DLD1 (cell line): ENCODE measurements around the gene C1orf116.
"Not testable (repeated sequence)": the region's sequence is repeated elsewhere in the genome, so short reads cannot be mapped to it uniquely, and the experiment has no call there.

Source experiments
- in situ Hi-C: cut with HindIII; loops from 2 replicates; pipeline ENCODE4 v1.10.0; 2017; ENCODE audit warnings: low sequenced_read_pairs

The C1orf116 gene

DNA sequence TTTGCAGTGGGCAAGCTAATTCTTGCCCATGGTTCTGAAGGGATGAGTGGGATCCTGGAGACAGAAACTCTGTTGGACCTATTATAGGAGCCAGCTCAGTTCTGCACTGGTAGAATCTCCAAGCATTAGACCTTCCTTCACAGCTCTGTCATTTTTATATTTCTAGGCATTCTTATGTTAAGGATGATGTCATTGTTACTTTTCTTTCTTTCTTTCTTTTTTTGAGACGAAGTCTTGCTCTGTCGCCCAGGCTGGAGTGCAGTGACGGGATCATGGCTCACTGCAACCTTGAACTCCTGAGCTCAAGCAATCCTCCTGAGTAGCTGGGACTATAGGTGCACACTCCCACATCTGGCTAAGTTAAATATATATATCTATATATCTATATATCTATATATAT lies 28.0 kb upstream of the C1orf116 start:
- in situ Hi-C loops = loop anchor here (25.0 kb wide), 1 partner anchor 352 kb away; no protein-coding TSS in a partner anchor

DNA sequence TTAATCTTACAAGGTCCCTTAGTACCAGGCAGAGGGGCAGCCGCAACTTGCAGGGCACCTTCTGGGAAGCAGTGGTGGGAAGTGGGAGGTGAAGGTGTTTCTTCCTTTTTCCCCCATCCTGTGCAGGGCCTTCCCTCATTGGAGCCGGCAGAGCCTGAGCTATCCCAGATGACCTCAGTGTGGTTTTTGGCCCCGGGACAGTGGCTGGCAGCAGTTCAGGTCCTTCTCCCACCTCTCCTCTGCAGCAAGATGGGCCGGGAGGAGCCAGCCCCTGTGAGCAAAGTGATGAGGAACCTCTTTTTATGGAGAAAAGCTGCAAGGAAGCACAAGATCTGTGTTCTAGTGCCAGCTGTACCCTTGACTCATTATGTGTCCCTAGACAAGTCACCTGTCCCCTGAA lies 27.3 kb upstream of the C1orf116 start:
- in situ Hi-C loops = loop anchor here (25.0 kb wide), 1 partner anchor 352 kb away; no protein-coding TSS in a partner anchor

DNA sequence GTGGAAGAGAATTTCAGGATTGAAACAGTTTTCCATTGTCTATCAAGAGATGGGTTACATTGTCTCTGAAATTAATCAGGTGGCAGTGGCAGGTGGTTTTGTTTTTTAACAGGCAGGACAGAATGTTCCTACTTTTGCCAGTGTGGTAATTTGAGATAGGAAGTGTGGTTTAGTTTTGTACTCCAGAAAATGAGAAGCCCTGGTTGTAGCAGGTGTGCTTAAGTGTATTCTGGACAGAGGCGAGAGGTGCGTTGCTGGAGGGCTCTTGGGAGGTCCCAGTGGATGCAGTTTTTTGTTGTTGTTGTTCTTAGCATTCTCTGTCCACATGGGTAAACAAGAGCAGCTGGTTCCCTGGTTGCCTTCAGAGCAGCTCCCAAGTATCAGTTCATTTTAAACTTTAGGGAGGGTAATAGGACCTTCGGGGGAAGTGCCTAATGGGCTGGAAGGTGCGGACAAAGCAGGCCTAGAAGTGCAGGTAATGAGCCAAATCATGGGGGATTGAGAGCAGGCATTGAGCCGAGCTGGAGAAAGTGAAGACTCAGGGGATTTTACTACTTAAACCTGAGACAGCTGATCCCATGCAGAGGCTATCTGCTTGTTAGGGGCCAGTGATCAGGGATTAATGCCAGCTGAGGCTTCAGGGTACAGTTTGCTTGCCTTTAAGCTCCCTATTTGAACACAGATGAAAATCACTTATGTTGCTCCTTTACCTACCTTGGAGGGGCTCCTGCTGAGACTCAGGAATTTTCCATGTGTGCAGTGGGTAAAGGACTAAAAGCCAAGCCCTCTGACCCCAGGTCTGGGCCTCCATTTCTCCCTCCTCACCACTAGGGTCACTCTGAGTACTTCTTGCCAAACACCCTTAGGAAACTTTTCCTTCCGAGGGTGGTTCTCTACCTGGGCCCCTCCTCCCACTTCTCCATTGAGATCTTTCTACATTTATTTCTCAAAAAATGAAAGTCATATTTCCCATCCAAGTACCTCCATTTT lies 26.6 kb upstream of the C1orf116 start:
- in situ Hi-C loops = loop anchor here (25.0 kb wide), 1 partner anchor 353 kb away; no protein-coding TSS in a partner anchor

DNA sequence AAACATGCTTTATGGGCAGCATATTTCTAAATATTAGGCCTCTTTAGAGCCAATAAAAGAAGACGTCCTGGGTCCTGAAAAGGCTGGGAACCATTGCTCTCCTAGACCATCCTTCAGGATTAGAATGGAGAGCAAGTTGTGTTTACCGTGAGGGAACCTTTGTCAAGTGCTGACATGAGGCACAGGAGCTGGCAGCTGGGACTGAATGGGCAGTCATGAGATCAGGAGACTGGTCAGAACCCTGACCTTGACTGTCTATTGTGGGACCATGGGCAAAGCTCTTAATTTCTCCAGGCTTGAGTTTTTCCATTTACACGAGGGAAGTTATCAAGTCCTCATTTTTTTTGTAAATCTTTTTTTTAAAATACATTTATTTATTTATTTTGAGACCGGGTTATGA lies 25.7 kb upstream of the C1orf116 start:
- in situ Hi-C loops = loop anchor here (25.0 kb wide), 1 partner anchor 354 kb away; no protein-coding TSS in a partner anchor

DNA sequence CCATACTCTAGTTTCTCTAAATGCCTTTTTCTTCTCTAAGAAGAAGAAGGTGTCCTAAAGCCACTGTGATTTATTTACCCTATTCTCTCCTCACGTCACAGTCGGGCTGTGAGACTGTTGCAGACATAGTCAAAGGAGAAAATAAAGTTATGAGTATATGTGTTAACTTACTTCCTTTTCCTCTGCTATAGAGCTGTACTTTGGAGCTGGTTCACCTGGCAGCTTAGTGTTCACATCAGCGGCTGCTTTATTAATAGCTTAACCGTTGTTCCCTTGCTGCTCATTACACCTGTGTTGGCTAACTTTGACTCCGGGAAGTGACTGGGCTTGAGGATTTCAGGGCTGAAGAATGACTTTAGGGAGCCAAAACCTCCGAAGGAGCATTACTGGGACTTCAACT lies 24.1 kb upstream of the C1orf116 start:
- in situ Hi-C loops = loop anchor here (25.0 kb wide), 1 partner anchor 356 kb away; no protein-coding TSS in a partner anchor

DNA sequence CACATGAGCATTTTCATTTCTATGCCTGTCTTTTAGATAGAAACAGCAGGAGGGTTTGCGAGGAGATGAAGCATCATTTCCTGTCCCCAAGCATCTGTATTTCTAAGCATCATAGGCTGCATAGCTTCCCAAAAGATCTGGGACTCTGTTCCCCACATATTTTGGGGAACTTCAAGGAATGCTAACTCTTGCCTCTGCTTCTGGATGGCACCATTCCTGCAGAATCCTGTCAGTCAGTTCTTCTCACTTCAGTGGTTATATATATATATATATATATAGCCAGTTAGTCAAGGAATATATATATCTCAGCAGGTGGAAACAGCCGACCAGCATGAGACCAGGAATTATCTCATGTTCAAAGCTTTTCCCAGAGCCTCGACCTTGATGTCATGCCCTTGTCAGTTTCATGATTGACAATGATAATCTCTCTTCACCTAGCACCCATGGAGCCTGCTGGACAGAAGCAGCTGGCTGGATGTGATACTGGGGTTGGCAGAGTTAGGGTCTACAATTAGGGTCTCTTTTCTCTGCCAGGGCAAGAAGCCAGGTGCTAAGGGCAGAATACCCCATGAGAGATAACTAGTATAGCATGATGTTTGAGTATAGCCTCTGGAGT lies 22.9 kb upstream of the C1orf116 start:
- in situ Hi-C loops = loop anchor here (25.0 kb wide), 1 partner anchor 357 kb away; no protein-coding TSS in a partner anchor

DNA sequence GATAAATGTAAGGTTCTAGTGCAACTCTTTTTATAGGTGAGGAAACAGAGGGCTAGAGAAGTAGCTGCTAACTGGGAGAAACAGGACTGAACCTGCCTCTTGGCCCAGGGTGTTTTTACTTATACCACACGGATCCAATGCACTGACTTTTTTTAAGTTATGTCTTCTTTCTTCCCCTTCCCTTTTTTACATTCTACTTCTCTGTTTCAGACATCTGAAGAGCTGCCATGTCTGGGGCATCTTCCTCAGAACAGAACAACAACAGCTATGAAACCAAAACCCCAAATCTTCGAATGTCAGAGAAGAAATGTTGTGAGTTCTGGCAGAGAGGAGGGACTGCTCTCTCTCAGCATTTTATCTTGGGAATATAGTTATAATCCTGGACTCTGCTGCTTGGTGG lies 21.9 kb upstream of the C1orf116 start:
- in situ Hi-C loops = loop anchor here (25.0 kb wide), 1 partner anchor 358 kb away; no protein-coding TSS in a partner anchor

DNA sequence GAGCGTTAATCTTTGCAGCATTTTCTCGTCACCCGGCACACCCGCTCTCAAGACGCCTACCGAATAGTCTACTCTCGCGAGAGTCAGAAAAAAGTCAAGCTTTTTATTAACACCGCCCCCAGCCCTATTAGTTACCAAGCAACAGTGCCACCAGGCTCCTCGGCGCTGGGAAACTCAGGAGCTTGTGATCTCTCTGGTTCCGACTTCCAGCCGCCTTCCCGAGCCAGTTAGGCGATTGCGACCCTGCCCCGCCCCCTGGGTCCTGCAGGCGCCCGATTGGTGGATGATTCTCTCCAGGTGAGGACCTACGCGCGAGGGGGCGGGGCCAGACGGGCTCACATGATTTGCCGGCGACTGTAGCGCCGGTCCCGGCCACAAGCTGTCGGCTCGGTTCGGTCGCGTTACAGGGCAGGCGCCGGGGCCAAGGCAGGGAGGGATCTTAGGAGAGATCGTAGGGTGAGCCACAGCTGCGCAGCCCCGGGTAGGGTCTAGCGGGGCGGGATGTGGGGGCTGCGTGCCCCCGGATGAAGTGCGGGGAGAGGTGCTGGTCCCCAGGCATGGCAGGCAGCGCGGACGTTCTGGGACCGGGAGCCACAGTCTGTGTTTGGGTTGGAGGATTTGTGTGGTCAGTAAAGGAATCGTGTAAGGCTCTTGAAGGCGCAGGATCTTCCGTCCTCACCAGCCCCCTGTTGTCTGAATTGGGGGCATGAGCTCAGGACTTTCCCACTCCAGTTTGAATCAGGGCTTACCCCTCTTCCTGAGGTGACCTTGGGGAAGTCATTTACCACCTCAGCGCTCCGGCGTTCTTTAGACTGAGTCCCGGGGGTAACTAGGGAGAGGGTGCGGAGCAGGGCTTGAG lies 20.6 kb upstream of the C1orf116 start, which contains the start of gene PFKFB2:
PFKFB2 (plus strand) TSS at position 365 of the 859 bp plus-strand sequence. CDS start 1,443 bp downstream, outside the sequence.
- in situ Hi-C loops = loop anchor here (25.0 kb wide), 1 partner anchor 359 kb away; no protein-coding TSS in a partner anchor

DNA sequence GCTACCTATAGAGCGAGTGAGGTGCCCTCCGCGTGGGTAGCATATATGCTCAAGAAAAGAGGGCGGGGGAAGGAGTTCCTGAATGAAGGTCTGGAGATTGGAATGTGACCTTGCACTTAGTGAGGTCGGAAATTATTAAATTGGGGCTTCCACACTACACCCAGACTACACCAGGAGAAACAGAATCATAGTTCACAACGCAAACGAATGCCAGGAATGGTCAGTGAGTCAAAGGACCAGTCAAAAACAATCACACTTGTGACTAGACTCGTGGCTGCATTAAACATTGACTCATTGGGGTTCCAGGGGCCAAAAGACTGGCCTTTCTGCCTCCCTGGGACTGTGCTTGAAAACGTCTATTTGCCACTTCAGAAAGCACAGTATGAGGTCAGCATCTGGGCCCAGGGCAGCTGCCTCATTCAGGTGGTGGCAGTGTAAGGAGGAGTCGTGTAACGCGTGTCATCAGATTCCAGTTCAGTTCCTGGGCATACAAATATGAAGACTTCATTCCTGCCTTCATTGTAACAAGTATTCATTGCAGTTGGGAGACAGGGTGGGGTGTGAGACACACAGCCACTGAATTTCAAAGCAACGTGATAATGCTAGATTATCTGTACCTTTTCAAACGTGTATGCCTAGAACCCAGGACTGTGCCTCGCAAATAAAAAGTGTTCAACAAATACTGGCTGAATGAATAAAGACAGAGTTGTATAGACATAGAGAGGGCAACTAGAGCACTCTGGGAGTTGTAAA lies 18.8 kb upstream of the C1orf116 start, which contains the start of gene YOD1:
YOD1 (minus strand) TSS at position 18 of the 753 bp plus-strand sequence. CDS start 178 bp downstream, outside the sequence.
- in situ Hi-C loops = loop anchor here (25.0 kb wide), 1 partner anchor 361 kb away; no protein-coding TSS in a partner anchor

DNA sequence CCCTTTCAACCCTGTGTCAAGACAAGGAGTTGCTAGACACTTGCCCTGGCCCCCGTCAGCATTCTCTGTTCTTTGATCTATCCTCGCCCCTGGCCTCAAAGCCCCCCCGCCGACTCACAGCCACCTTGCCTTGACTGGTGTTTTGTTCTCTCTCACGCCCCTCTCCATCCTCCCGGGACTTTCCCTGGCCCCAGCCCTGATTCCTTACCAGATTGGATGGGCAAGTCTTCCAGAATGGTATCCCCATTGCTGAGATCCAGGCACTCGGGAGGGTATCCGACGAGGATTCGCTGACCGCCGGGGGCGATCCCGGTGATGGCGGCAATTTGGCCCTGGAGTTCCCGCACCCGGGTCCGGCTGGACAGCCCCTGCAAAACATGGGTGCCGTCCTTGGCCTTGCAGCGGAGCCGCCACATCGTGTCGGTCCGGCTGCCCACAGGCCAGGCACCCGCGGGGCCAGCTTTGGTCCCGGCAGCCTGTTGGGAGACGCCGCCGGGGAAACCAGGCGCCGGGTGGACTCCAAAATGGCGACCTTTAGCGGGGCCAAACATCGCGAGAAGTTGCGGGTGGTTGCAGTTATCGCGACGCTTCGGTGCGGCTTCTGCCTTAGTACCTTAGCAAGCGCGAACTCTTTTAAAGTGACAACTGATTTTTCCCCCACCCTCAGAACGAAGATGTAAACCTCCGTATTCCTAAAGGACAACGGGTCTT lies 18.1 kb upstream of the C1orf116 start:
- in situ Hi-C loops = loop anchor here (25.0 kb wide), 1 partner anchor 362 kb away; no protein-coding TSS in a partner anchor

DNA sequence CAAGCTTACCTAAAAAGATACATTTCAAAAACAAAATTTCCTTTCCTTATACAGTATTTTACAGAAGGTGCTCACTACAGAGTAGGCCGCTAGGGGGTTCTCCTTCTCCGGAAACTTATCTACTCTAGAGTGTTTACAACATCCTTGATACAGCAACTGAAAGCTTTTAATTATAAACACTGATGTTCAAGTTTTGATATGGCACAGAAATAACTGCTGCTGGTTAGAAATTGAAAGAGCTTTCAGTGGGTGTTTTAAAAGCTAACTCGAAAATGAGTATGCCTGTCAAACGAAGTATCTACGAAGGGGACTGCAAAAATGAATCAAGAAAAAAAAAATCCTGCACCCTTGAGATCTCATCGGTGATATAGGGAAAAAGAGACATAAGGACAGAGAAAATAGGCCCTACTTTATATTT lies 17.4 kb upstream of the C1orf116 start:
- in situ Hi-C loops = loop anchor here (25.0 kb wide), 1 partner anchor 362 kb away; no protein-coding TSS in a partner anchor

DNA sequence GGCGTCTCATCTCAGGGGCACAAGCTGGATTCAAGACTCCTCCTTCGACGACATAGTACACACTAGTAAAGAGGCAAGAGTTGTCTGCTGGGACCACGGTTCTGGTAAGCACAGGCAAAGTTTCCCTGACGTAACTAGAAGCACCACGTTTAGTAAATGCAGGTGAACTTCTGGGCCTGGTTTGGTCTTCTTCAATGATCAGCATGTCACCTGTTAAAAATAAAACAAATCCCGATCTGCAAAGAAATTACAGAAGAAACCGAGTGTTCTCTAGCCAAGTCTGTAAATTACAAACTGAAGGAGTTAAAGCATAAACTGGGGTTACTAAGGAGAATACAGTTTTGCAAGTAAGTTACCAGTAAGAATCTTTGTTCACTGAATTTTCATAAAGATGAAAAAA lies 17.0 kb upstream of the C1orf116 start:
- in situ Hi-C loops = no loop called here

DNA sequence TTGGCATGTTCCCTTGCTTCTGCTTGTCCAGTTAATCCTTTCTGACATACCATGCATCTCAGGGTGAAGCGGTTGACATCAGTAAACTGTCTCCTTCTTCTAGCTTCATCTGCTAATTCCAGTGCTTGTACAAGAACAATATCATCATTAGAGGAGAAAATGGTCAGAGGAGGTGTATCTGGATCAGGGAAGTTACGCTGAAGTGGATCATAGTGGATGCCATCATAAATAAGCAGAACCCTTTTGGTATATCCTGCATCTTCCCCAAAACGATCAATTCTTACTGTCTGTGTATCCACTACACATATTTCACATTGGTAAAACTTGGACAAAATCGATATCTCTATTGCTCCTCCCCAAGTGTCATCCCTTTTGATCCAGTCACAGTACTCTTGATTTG lies 16.5 kb upstream of the C1orf116 start:
- in situ Hi-C loops = no loop called here

DNA sequence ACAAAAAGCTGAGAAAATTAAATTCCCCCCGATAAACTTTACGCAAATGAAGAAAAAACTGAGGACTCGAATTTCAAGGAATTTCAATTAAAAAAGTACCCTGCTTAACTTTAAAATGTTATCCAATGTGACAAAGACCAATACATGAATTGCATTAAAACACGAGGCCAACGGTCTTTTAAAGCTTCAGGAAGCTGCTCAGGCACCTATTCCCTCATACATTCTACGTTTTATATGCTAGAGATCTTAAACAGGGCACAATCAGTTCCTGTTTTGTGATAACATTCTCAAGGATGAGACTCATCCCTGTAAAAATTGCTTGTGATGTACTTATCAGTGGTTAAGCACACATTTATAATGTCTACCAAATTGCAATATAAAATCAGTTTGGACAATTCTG lies 15.5 kb upstream of the C1orf116 start:
- in situ Hi-C loops = no loop called here

DNA sequence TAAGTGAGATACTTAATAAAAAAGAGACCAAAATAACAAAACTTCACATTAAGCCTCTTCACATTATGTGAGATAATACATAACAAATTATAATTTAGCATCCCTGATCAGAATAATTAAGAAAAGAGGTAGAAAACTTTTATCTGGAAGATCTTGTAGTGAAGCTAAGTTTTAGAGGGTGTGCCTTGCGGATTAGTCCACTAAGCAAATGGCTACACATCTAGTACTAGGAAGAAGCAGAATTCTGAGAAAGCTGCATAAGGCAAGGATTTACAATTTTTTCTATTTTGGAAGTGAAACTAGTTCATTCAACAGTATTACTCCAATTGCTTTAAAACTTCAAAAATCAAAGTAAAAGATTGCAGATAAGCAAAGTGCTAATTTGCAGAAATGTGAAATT lies 14.9 kb upstream of the C1orf116 start:
- in situ Hi-C loops = no loop called here

DNA sequence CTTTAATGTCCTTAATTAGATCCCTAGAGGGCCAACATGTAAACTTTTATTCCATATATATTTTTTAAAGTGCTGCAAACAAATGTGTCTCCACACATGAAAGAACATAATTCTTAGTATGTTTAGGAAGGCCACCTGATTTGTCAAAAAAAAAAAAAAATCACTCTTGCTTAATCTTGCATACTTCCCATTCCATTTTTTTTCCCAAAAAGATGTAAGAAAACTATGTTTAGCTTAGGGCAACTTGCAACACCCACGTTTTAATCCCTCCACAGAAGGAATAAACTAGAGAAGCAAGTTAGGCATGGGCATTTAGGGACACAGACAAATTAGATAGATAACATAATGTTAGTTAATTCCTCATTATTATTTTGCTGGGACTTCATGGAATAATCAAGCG lies 12.9 kb upstream of the C1orf116 start:
- in situ Hi-C loops = no loop called here

DNA sequence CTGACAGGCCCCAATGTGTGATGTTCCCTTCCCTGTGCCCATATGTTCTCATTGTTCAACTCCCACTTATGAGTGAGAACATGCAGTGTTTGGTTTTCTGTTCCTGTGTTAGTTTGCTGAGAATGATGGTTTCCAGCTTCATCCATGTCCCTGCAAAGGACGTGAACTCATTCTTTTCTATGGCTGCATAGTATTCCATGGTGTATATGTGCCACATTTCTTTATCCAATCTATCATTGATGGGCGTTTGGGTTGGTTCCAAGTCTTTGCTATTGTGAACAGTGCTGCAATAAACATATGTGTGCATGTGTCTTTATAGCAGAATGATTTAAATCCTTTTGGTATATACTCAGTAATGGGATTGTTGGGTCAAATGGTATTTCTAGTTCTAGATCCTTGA lies 8.8 kb upstream of the C1orf116 start:
- in situ Hi-C loops = not testable (repeated sequence)

DNA sequence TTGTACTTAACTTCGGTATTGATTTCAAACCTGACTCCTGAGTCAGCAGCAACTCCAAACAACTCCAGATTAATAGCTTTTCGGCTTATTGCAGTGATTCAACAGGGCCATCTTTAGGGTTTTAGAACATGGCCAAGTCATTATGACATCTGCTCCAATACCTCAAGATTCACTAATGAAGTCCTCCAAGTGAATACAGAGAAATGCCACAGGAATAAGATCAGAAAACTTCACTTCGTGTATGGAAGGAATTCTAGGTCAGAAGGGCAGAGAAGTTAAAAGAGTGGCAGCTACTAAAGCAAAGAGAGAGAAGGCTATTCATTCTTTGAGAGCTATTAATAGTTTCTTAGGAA lies 7.6 kb upstream of the C1orf116 start:
- in situ Hi-C loops = no loop called here
